GM12892 (cell line): ENCODE data around the gene LZTR1.

Experiments used
- POLR2A ChIP-seq: IDR thresholded peaks from 2 replicates; pipeline ENCODE4 v1.6.1; 2011; ENCODE audit warnings: low read depth, low read length, control low read depth
- POLR2AphosphoS5 ChIP-seq: IDR thresholded peaks from 2 replicates; pipeline ENCODE4 v1.6.1; 2011; ENCODE audit warnings: low read depth, low read length, control low read depth
- TAF1 ChIP-seq: IDR thresholded peaks from 2 replicates; pipeline ENCODE4 v1.6.1; 2011; ENCODE audit warnings: low read depth, mild to moderate bottlenecking, control low read depth, low read length, borderline replicate concordance

DNA sequence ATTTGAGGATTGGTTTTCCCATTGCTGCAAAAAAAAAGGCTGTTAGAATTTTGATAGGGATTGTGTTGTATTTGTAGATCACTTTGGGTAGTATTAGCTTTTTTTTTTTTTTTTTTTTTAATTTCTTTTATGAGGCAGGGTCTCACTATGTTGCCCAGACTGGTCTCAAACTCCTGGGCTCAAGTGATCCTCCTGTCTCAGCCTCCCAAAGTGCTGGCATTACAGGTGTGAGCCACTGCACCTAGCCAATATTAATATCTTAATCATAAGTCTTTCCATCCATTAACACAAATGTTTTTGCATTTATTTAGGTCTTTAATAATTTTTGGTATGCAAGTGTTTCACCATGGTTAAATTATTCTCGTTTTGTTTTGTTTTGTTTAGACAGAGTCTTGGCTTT, 38.1 kb upstream of the LZTR1 start:
- TF ChIP-seq POLR2A = no peak
- TF ChIP-seq POLR2AphosphoS5 = no peak
- TF ChIP-seq TAF1 = no peak
